Uterus (tissue), 2 donors: ENCODE results near the gene ANKRD11.

ENCODE experiments used
- CTCF ChIP-seq, 4 experiments: fragments of 200-600 bp in 2 of 4; fragments of 450-650 bp in 2 of 4; sonication (generic) in 2 of 4; IDR thresholded peaks; one replicate each; pipeline ENCODE4 v1.5.1; 2016 to 2019; ENCODE audit warnings: antibody characterized with exemption in 4 of 4, mild to moderate bottlenecking in 2 of 4, moderate library complexity in 1 of 4
- POLR2A ChIP-seq, 2 donors: fragments of 450-650 bp; IDR thresholded peaks; one replicate each; pipeline ENCODE4 v1.6.1; 2016; ENCODE audit warnings: antibody characterized with exemption in 2 of 2, mild to moderate bottlenecking in 1 of 2, moderate library complexity in 1 of 2

- TF ChIP-seq CTCF (IDR thresholded peaks at IDR 0.05), result no peak
- TF ChIP-seq POLR2A (IDR thresholded peaks at IDR 0.05), result no peak
Observed at GRCh38 chr16:89315271-89315670, 175.1 kb downstream of the ANKRD11 start.
